HG02973 (cell line): ENCODE measurements around the gene PTPRA.
"Not testable (repeated sequence)": the region's sequence is repeated elsewhere in the genome, so short reads cannot be mapped to it uniquely, and the experiment has no call there.

ENCODE experiments used
- ATAC-seq: cut with Tn5 transposase; IDR thresholded peaks from one replicate; pipeline ENCODE4 v1.9.1; 2021; ENCODE audit warnings: moderate library complexity; ENCODE audit not compliant: unreplicated experiment

The PTPRA gene

DNA sequence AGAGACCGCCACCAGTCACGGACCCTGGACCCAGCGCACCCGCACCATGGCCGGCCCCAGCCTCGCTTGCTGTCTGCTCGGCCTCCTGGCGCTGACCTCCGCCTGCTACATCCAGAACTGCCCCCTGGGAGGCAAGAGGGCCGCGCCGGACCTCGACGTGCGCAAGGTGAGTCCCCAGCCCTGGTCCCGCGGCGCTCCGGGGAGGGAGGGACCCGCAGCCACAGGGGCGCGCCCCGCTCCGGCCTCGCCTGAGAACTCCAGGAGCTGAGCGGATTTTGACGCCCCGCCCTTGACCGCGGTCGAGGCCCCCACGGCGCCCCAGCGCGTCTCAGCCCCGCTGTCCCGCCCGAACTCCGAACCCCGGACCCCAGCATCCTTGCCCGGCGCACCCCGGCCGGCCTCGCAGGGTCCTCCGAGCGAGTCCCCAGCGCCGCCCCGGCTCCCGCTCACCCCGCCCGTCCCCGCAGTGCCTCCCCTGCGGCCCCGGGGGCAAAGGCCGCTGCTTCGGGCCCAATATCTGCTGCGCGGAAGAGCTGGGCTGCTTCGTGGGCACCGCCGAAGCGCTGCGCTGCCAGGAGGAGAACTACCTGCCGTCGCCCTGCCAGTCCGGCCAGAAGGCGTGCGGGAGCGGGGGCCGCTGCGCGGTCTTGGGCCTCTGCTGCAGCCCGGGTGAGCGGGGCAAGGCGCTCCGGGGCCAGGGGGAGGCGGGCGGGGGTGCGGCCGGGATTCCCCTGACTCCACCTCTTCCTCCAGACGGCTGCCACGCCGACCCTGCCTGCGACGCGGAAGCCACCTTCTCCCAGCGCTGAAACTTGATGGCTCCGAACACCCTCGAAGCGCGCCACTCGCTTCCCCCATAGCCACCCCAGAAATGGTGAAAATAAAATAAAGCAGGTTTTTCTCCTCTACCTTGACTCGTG is 198.6 kb downstream of the PTPRA start, which contains the start of gene OXT:
Gene OXT (plus strand): TSS at position 11 of the 920 bp plus-strand sequence. CDS start 36 bp downstream, at position 47.
- no peak for ATAC-seq

DNA sequence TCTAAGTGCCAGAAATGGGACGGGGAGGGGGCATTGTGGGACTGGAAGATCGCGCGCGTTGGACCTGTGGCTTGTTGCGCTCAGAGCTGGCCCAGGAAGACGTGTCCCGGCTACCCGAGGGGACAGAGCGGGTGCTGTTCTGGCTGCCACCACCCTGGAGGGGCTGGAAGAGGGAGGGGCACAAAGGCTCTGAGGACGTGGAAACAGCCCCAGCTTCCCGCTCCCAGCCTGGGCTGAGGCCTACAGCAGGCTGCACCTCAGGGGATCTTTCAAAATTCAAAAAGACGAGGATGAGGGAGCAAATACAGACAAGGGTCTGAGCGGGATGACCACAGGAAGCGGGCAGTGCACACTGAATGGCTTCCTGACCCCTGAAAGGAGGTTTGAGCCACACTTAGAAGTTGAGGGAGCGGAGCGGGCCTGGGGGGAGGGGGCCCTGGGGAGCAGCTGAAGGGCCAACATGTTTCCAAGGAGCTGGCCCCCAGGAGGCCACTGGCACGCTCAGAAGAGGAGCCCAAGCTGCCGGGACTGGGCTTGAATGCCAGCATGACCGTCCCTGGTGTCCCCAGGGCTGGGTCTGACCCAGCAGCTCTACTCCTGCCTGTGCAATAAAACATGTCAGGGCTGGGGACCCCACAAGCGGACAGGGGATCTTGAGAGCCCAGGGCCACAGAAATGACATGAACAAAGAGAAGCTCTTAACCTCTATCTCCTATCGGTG is 199.4 kb downstream of the PTPRA start:
- ATAC-seq, result no peak

DNA sequence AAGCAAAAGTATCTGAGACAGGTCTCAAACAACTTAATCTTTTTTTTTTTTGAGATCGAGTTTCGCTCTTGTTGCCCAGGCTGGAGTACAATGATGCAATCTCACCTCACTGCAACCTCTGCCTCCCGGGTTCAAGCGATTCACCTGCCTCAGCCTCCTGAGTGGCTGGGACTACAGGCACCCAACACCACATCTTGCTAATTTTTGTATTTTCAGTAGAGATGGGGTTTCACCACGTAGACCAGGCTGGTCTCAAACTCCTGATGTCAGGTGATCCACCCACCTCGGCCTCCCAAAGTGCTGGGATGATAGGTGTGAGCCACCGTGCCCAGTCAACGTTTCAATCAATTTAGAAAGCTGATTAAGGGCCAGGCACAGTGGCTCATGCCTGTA is 200.0 kb downstream of the PTPRA start:
- not testable (repeated sequence) for ATAC-seq

DNA sequence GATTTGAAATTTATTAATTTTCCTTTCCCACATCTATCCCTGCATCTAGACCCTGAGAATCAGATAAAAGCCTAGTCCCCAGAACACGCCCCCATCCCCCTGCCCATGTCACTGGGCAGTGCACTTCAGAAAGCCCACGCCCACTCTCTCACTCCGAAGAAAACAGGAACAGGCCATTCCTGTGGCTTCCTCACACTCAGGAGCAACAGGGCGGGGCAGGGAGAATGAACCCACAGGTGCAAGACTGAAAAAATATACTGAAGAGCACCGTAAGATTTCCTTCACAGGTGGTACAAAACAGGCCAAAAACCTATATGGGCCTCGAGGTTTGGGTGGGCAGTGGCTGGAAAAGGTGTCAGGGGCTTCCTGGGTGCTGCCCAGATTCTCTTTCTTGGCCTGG is 201.5 kb downstream of the PTPRA start:
- no peak for ATAC-seq

DNA sequence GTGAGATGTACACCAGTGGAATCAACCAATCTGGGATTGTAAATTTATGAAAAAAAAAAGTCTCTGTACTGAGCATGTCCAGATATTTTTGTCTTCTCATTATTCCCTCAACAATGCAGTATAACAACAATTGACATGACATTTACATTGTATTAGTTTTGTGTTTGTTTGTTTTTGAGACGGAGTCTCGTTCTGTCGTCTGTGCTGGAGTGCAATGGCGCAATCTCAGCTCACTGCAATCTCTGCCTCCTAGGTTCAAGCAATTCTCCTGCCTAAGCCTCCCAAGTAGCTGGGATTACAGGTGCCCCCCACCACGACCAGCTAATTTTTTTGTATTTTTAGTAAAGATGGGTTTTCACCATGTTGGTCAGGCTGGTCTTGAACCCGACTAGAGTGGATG is 202.0 kb downstream of the PTPRA start:
- ATAC-seq, result not testable (repeated sequence)

DNA sequence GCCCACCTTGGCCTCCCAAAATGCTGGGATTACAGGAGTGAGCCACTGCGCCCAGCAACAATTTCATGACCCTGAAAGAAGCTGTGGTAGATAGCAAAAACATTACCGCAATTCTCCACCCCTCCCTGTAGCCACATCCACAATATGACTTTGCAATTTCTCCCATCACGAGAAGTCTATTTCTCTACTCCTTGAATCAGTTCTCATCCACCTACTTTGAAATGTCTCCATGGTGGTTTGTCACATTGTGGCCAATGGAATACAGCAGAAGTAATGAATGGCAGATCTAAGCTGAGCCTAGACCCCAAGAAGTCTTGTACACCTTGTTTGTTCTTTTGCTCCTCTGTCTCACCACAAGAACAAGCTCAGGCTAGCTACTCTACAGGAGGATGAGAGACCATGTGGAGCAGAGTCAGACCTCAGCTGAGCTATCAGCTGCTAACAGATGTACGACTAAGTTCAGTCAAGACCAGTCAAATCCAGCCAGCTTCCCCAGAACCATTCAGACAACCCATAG is 204.4 kb downstream of the PTPRA start:
- ATAC-seq, result no peak

DNA sequence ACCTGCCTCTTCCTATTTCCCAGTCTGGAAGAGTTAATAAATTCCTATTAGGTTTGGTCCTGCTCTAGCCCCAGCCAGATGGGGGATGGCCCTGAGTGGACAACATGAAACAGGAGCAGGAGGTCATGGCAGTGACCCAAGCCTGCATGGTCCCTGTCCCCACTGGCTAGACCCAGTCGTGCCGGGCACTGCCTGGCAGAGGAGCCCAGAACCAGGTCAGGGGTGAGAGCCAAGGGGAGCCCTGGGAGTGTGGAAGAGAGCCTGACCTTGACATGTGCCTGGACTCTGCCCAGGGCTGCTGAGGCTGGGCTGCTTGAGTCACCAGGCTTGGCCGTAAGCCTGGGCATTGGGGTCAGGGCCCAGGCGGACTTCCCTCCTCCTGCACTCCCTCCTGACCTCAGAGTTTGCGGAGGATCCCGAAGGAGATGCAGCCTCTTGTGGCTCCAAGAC is 207.7 kb downstream of the PTPRA start:
- ATAC-seq, result no peak

DNA sequence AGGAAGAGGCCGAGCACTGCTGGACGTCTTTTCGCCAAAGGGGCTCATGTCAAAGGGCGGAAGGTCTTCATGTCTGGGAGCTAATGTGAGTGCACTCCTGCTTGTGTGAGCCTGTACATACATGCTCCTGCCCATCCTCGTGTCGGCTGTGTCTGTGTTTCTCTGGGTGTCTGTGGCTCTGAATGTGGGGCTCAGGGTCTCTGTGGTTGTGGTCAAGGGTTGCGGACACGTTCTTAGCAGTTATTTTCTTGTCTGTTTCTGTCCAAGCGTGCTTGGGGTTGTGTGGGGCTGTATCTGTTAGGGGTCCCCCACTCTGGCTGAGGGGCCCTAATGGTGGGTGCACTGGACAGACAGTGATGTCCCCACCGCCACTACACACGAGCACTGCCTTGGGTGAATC is 208.4 kb downstream of the PTPRA start:
- ATAC-seq, result no peak

DNA sequence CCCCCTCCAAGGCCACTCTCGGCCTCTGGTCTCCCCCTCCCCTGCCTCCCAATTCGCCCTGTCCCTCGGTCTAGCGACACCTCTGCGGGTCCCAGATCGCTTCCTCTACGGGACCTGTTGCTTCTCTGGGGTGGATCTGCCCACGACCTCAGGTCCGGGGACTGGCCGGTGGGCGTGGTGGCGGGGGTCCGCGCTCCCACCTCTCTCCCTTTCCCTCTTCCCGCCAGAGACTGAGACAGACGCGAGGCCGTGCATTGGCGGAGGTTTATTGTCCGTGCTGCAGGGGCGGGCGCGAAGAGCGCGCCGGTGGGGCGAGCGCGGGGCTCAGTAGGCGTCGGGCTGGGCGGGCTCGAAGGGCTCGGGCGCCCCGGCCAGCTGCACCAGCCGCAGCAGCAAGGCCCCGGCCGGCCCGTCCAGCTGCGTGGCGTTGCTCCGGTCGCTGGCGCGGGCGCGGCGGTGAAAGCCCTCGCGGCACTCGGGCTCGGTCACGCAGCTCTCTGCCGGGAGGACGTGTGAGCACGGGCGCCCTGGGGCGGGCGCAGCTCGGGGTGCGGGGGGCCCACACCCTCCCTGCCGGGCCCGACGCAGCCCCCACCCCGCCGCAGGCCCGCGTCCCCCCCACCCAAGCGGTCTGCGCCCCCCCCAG is 209.1 kb downstream of the PTPRA start:
- ATAC-seq, result no peak

DNA sequence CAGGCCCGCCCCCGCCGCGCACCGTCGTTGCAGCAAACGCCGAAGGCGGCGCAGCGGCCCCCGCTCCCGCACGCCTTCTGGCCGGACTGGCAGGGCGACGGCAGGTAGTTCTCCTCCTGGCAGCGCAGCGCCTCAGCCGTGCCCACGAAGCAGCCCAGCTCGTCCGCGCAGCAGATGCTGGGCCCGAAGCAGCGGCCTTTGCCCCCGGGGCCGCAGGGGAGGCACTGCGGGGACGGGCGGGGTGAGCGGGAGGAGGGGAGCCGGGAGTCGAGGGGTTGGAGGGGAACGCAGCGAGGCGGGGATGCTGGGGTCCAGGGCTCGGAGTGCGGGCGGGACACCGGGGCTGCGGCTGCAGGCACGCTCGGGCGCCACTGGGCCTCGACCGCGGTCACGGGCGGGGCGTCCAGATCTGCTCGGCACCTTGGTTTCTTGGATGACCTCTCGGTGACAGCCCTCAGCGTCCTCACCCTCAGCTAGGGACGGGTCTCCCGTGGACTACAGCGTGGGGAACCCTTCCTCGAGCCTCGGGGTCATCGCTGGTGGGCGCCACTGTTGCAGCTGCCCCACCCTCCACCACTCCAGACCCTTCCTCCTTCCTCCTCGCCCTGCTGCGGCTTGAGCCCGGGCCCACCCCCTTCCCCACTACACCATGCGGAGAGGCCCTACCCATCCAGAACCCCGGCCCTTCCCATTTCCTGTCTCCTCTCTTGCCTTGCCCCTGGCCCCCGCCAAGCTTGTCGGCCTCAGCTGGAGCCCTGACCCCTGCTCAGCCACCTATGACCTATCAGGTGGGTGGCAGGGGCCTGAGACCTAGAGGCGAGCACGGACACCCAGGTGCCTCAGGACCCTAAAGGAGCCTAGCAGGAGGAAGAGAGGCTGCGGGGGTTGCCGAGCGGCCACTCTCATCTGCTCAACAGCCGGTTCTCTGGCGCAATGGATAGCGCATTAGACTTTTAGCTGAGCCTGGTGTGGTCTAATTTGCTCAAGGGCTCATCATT is 210.0 kb downstream of the PTPRA start:
- ATAC-seq, result no peak

DNA sequence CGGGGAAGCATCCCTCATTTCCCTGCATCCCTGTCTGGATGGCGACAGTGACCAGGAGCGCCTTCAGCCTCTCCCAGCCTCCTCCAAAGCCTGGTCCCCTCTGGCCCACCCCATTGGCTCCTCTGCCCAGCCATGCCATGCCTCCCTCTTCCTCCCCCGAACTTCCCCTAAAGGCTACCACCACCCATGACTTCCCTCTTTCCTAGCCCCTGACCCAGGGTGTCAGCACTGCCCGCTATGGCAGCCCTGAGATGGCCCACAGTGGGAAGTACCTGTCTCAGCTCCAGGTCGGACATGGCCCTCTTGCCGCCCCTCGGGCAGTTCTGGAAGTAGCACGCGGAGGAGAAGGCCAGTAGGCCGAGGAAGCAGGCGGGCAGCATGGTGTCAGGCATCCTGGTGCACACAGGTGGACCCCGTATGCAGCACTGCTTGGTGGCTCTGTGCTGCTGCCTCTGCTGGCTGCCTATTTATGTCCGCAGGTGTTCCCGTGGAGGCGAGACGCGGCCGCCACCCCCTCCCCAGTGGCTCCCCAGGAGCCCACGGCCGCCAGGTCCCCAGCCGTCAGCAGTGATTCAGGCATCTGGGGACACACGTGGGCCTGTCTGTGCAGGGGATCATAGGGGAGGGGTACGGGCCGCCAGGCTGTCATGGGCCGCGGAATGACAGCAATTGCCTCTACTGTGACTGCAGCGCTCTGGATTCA is 211.2 kb downstream of the PTPRA start, which contains the start of gene AVP:
Gene AVP (minus strand): TSS at position 442 of the 703 bp plus-strand sequence. CDS start 50 bp downstream, at position 392.
- ATAC-seq, result no peak

DNA sequence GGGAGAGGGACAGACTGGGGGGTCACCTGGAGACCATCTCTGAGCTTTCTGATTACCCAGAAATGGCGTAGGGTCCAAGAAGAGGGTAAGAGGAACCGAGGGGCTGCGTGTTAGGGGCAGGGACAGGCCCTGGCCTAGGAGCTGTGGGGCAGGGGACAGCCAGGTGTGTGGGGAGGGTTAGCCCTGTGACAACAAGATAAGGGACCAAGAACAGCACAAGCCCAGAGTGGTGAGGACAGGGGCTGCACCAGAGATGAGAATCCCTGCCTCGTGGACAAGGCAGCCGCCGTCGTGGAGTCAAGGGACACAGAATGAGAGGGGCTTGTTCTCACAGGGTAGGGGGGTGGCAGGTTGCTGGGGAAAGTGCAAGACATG is 211.7 kb downstream of the PTPRA start:
- no peak for ATAC-seq

DNA sequence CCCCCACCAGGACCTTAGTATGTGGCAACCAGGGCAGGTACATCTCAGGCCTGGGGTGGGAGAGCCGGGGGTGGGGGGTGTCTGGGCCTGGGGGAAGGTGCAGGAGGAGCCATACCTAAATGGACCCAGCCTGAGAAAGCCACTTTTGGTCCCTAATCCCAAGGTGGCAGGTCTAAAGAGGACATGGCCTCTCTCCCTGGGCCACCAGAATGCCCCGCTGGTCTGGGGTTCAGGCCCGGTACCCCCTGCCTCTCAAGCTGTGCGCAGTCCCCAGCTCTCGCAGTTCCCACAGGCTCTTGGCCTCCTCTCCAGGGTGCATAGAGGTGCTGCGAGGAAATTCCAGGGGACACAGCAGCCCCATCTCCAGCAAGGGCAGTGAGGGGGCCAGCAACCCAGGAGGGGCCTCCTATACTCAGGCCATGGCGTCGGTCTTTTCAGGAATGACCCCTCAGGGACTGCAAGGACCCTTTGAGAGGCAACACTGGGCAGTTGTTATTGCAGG is 212.3 kb downstream of the PTPRA start:
- no peak for ATAC-seq

DNA sequence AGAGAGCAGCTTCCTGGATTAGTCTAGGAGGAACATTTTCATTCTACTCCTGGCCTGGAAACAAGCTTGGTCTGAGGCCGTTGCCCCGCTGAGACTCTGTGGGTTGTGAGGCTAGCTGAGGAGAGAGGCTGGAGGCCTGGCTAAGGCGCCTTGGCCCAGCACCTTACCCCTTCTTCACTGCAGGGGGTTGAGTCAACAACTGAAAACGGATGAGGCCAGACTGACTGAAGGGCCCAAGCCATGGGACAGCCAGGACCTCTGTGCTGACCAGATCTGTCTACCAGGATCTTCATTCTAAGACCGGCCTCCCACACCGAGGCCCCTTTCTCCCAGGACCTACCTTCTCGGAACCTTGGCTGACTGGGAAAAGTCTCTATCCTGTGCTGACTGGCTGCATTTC is 214.8 kb downstream of the PTPRA start:
- ATAC-seq, result no peak
